Measurements from ENCODE around the gene ZNF835.

ZNF835 gene

DNA sequence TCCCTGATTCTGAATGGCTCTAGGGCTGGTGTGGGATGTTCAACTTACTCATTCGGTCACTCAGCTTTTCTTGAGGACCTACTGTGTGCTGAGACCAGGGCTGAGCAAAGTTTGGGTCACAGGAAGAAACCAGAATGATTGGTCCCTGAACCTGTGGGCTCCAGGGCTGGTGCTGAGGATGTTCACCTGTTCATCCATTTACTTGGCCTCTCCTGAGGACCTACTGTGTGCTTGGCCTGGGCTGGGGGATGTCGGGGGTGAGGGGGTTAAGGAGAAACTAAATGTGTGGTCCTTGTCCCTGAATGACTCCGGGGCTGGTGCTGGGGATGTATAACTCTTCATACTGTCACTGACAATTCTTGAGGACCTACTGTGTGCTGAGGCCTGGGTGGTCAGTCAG, 10.3 kb downstream of the ZNF835 start:
- DNase-seq, result no peak

DNA sequence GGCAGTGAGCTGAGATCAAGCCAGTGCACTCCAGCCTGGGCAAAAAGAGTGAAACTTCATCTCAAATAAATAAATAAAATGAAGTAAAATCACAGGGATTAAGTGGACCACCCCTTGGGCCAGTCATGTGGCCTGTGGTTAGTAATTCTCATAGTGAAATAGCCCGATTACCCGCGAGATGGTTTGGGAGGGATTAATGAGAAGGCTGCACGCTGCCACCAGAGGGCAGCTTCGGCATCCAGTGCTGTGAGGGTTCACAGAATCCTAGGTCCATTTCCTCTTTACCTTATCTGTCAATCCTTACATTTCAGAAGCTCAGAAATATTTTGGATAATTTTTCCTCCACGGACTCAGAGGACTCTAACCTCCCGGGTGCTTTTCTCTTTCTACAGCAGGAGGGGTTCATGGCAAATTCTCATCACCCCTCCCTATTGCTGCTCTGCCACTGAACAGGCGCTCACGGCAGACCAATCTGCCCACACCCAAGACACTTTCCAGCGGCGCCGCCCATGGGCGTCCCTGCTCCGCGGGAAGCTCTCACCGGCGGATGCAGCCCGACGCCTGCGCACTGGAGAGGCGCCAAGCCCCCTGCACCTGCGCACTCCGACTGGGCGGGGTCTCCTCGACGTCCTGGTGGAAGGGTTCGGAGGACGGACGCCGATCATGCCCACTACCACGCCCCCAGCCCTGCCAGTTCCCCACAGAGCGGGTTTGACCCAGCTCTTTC, 11.0 kb downstream of the ZNF835 start:
- DNase-seq, result no peak

DNA sequence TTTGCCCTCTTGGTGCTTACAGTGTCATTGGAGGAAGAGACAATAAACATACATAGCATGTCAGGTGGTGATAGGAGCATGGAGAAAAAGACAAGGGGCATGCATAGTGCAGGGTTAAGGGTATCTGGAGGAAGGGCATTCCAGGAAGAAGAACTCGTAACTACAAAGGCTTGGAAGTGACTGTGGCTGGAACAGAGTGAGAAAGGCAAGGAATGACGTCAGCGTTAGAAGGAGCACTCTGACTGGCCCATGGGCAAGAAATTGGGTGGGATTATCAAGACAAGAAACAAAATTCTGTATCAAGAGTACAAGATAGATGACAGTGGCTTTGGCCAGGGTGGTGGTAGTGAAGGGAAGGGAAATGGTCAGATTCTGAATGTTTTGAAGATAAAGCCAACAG, 17.4 kb downstream of the ZNF835 start:
- DNase-seq, result no peak

DNA sequence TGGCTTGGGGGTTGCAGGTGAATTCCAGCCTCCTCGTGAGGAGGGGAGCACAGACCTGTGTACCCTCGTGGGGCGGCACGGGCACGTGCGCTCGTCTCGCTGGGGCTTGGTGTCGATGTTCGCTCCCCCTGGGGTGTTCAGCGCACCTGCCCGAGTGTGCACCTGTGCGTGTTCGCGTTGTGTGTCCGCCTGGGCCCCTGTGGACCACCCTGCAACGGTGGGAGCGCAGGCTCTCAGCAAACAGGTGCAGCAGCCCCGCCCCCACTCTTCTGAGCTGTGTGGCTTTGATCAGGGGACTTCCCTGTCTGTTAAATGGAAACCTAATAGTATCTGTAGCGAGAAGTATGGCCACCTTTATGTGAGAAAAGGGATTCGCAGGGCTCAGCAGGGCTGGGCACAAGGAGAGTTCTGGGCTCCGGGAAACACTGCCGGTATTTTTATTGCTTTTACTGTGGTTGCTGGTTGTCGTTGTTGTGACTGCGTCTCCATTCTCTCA, 28.0 kb downstream of the ZNF835 start:
- no peak for DNase-seq

DNA sequence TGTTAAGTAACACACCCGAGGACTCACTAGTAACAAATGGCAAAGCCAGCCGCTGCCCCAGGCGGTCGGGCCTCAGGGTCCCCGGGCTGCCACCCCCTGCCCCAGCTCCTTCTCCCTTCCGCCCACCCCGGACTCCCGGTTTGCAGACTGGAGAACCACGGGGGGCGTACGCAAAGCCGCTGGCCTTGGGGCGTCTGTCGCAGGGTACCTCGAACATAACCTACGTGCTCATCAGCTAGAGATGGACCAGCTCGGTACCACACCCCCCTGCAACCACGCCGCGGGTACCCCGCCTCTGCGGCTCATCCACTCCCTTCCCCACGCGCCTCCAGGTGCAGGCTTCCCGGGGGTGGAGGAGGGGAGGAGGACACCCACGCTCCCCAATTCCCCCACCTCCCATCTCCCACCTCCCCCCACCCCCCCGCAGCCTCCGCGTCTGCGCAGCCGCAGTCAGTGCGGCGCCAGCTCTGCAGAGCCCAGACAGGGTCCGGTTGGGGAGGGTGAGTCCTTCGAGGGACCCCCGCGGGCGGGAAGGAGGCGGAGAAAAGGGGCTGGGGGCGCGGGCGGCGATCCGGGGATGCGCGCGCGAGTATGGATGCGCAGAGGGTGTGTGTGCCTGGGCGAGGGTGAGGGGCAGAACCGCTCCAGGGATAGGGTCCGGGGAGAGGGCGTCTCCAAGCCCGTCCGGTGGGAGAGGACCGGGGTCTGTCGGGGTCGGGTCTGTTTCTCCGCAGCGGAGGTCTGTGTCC, 28.7 kb downstream of the ZNF835 start, which contains the start of gene SMIM17:
Gene SMIM17, plus strand, starts transcription at position 449 of the 749 bp plus-strand sequence. CDS start 2,509 bp downstream, outside the sequence.
- DNase-seq, result no peak

DNA sequence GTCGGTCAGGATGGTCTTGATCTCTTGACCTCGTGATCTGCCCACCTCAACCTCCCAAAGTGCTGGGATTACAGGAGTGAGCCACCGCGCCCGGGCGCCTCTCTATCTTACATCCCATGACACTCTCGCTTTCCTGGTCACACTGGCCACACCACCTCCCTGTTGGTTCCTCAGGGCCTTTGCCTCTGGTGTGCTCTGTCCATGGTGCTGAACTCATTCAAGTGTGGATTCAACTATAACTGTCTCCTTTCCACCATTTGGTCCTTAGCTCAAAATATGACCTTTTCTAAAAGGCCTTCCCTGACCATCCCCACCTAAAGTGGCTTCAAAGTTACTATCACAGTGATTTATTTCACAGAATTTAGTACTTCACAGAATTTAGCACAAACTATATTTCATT, 32.3 kb downstream of the ZNF835 start:
- DNase-seq, result no peak

DNA sequence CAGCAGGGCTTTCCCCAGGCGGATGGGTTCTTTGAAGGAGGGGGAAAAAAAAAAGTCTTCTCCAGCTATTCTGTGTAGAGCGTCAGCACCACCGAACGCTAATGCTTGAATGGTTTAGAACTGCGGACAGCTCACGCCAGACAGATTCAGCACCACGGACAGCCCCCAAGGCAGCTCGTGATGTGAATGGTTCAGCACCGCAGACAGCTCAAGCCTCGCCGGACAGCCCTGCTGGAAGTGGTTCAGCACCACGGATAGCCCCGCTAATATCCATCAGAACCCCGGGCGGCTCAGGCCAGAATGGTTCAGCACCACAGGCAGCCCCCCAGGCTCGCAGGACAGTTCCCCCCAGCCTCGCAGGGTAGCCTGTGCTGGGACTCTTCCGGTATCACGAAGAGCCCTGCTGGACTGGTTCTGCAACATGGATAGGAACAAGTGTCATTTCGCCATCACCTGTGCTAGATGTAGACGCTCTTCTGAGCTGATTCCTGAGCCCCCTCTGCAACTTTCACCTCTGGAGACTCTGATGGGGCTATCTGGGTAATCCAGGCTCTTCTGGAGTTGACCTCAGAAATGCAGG, 33.5 kb downstream of the ZNF835 start:
- DNase-seq, result no peak

DNA sequence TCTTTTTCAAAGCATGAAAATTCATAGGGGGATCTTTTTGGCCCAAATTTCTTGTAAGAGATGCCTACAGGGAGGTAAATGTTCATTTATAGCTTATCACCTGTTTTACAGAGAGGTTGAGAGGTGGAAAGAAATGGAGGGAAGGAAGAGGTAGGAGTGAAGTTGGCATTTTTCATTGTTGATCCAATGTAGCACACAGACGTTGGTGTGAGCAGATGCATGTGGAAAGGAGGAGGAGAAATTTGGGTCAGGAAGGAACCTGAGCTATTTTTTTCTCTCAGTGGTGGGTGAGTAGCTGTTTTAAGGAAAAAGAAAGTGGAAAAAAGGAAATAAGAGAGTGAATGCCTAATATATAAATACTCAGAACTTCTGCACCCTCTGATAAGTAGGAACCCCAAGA, 38.5 kb downstream of the ZNF835 start:
- DNase-seq, result no peak

DNA sequence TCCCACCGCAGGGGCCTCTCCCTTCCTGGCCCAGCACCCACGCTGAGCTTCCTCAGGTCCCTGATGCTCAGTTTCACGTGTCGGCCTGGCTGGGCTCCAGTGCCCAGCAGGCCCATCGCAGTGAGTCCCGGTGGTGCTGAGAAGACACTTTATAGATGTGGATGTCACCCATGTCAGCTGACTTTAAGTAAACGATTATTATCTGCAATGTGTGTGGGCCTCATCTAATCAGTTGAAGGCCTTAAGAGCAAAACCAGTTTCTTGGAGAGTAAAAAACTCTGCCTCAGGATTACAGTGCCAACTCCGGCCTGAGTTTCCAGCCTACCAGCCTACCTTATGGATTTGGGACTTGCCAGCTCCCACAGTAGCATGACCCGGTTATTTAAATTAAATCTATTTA, 45.8 kb downstream of the ZNF835 start:
- DNase-seq, result no peak

DNA sequence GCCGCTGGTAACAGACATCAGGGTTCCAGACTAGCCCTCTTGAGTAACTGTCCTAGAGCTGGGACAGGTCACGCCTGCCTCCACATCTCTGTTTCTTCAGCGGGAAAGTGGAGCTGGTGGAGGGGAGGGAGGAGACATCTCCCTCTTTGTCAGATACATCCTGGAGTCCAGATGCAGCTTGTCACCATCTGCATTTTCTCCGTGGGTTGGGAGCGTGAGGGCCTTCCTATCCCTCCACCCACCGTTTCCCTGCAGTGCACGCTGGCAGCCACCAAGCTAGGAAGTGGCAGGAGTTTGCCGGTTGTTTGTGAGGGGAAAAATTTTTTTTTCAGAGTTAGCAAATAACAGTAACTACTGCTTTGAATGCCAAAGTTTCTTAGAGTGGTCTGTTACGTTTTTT, 48.6 kb downstream of the ZNF835 start:
- no peak for DNase-seq

DNA sequence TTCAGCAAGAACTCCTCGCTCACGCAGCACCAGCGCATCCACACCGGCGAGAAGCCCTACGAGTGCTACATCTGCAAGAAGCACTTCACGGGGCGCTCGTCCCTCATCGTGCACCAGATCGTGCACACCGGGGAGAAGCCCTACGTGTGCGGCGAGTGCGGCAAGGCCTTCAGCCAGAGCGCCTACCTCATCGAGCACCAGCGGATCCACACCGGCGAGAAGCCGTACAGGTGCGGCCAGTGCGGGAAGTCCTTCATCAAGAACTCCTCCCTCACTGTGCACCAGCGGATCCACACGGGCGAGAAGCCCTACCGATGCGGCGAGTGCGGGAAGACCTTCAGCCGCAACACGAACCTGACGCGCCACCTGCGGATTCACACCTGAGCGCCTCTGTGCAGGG, 49.2 kb downstream of the ZNF835 start:
- no peak for DNase-seq

DNA sequence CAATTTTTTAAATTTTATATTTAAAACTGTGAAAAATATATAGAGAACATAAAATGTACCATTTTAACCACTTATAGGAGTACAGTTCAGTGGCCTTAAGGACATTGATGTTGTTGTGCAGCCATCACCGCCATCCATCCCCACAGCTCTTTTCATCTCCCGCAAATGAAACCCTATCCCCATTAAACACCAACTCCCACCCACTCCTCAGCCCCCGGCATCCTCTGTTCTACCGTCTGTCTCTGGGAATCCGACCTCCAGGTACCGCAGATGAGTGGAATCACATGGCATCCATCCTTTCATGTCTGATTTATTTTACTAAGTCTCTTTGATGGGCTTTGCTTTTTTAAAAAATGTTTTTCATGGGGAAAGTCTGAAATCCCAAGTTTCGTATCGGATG, 52.4 kb downstream of the ZNF835 start:
- DNase-seq, result no peak

DNA sequence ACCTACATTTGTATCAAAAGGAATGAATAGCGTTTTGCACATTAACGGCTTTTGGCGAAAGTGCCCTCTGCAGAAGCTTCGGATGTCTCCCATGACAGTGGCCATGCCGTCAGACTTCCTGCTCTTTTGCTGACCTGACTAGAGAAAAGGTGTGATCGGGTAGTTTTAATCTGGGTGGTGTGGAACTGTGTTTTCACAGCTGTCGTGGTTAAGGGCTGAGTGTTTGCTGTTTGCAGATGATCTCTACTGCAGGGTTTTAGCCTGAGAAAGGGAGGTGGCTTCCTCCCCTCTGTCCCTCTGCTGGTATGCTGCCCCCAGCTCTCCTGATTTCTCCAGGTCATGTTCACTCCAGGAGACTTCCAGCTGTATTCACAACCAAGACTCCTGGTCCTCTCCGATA, 54.0 kb downstream of the ZNF835 start:
- no peak for DNase-seq

DNA sequence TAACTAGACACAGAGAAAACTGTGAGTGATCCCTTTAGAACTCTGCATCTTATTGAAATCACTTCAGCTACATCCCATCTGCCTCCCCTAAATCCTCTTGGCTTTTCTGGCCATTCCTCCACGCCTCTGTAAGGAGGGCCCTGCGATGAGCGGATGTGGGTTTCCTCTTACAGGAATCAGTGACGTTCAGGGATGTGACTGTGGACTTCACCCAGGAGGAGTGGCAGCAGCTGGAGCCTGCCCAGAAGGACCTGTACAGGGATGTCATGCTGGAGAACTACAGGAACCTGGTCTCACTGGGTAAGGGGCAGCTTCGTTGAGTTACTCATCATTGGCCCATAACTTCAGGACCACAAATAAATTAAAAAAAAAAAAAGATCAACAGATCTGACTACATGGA, 57.9 kb downstream of the ZNF835 start:
- no peak for DNase-seq

DNA sequence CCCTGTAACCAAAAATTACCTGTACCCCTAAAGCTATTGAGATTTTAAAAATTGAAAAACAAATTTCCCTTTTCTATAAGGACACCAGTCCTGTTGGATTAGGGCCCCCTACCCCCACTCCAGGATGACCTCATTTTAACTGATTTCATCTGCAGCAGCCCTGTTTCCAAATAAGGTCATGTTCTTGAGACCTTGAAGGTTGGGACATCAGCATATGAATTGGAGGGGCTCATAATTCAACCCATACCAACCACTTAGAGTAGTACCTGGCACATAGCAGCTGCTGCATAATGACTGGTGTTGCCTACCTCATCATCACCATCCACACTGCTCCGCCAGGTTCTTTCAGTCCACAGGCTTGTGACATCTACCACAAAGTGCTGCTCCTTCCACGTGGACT, 58.8 kb downstream of the ZNF835 start:
- no peak for DNase-seq

Data from effector CD4-positive, alpha-beta T cell (primary cell).